Measurements from ENCODE around the gene CUL9.

CUL9 gene

DNA sequence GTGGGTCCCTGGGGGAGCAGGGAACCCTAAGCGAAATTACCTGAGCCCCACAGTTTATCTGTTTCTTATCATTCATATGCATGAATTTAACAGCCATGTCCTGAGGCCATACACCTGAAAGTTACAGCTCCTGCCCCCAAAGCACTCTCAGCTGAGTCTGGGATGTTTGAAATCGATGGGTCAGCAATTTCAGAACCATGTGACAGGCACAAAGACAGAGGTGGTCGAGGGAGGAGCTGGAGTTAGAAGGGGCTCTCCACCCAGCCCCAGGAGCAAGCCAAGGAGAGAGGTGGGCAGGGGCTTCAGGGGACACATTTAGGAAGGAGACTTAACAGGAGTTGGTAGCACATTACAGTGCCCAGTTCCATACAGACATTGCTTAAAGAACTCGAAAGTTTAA, 76.2 kb downstream of the CUL9 start:
- Histone ChIP-seq H3K4me3 (ENCODE audit: low read depth, low read length, poor library complexity, severe bottlenecking) (no peak overlapping the region), H3K36me3 (ENCODE audit: insufficient read depth, low read length) (no peaks in the 10 kb centered on the region), H4K20me1 (ENCODE audit: insufficient read depth, low read length) (no peaks in the 10 kb centered on the region), H2AFZ (ENCODE audit: low read length) (no peak overlapping the region), H3F3A (ENCODE audit: insufficient read depth, low read length) (no peaks in the 10 kb centered on the region), H3K9me2 (ENCODE audit: low read depth, low read length) (no peaks in the 10 kb centered on the region), H3K27ac (ENCODE audit: low read depth, low read length, poor library complexity, severe bottlenecking) (no peak overlapping the region), H3K4me1 (ENCODE audit: insufficient read depth, low read length, severe bottlenecking) (no peaks in the 10 kb centered on the region), H3K9ac (ENCODE audit: low read length) (no peak overlapping the region), H3K79me2 (ENCODE audit: insufficient read depth, low read length) (no peaks in the 10 kb centered on the region), H3K9me3 (ENCODE audit: low read length) (no peaks in the 10 kb centered on the region), H3K27me3 (ENCODE audit: insufficient read depth, low read length) (no peaks in the 10 kb centered on the region; the same call in 1 of the 2 replicates), H3K4me2 (ENCODE audit: low read length) (no peak overlapping the region)
- TF ChIP-seq EZH2 (IDR thresholded peaks at IDR 0.05; ENCODE audit: borderline replicate concordance, low read length) (no peak), CTCF (IDR thresholded peaks at IDR 0.05; ENCODE audit: low read length) (no peak)

GRCh38 chr6:43258807-43259686, 77.1 kb downstream of the CUL9 start:
- no peaks in the 10 kb centered on the region for H3F3A ChIP-seq (ENCODE audit: insufficient read depth, low read length)
- no peaks in the 10 kb centered on the region for H3K79me2 ChIP-seq (ENCODE audit: insufficient read depth, low read length)
- H3K4me2 ChIP-seq (ENCODE audit: low read length), result no peak overlapping the region
- TF ChIP-seq EZH2 (IDR thresholded peaks at IDR 0.05; ENCODE audit: borderline replicate concordance, low read length) (no peak), CTCF (IDR thresholded peaks at IDR 0.05; ENCODE audit: low read length) (no peak)
- no peaks in the 10 kb centered on the region for H3K4me1 ChIP-seq (ENCODE audit: insufficient read depth, low read length, severe bottlenecking)
- H3K9me2 ChIP-seq (ENCODE audit: low read depth, low read length), result no peaks in the 10 kb centered on the region
- no peak overlapping the region for H3K4me3 ChIP-seq (ENCODE audit: low read depth, low read length, poor library complexity, severe bottlenecking)
- no peak overlapping the region for H2AFZ ChIP-seq (ENCODE audit: low read length)
- H3K9ac ChIP-seq (ENCODE audit: low read length), result no peak overlapping the region
- no peak overlapping the region for H3K27ac ChIP-seq (ENCODE audit: low read depth, low read length, poor library complexity, severe bottlenecking)
- H3K9me3 ChIP-seq (ENCODE audit: low read length), result no peaks in the 10 kb centered on the region
- H4K20me1 ChIP-seq (ENCODE audit: insufficient read depth, low read length), result no peaks in the 10 kb centered on the region
- H3K36me3 ChIP-seq (ENCODE audit: insufficient read depth, low read length), result no peaks in the 10 kb centered on the region
- H3K27me3 ChIP-seq (ENCODE audit: insufficient read depth, low read length), result no peaks in the 10 kb centered on the region; the same call in 1 of the 2 replicates

GRCh38 chr6:43260791-43261190, 78.8 kb downstream of the CUL9 start:
- Histone ChIP-seq H4K20me1 (ENCODE audit: insufficient read depth, low read length) (no peaks in the 10 kb centered on the region), H3F3A (ENCODE audit: insufficient read depth, low read length) (no peaks in the 10 kb centered on the region), H3K9ac (ENCODE audit: low read length) (no peak overlapping the region), H3K4me1 (ENCODE audit: insufficient read depth, low read length, severe bottlenecking) (no peaks in the 10 kb centered on the region), H3K79me2 (ENCODE audit: insufficient read depth, low read length) (no peaks in the 10 kb centered on the region), H3K4me2 (ENCODE audit: low read length) (no peak overlapping the region), H3K9me2 (ENCODE audit: low read depth, low read length) (no peaks in the 10 kb centered on the region), H2AFZ (ENCODE audit: low read length) (no peak overlapping the region), H3K27ac (ENCODE audit: low read depth, low read length, poor library complexity, severe bottlenecking) (no peak overlapping the region), H3K9me3 (ENCODE audit: low read length) (no peaks in the 10 kb centered on the region), H3K27me3 (ENCODE audit: insufficient read depth, low read length) (no peaks in the 10 kb centered on the region; the same call in 1 of the 2 replicates), H3K36me3 (ENCODE audit: insufficient read depth, low read length) (no peaks in the 10 kb centered on the region), H3K4me3 (ENCODE audit: low read depth, low read length, poor library complexity, severe bottlenecking) (no peak overlapping the region)
- TF ChIP-seq CTCF (IDR thresholded peaks at IDR 0.05; ENCODE audit: low read length) (no peak), EZH2 (IDR thresholded peaks at IDR 0.05; ENCODE audit: borderline replicate concordance, low read length) (no peak)
